CD14-positive monocyte (primary cell): ENCODE data around the gene SH3BP4. TPM values are rescaled to one million over a fixed set of nuclear protein-coding genes. Genes with fewer than 3 reads are reported as not detected.

Experiments used
- DNase-seq, 3 donors: peaks; one replicate each; pipeline ENCODE4 v3.0.0-alpha.2; 2011 to 2022
- H2AFZ ChIP-seq: 2 replicates; pipeline ENCODE4 v1.6.0; 2012; ENCODE audit warnings: mild to moderate bottlenecking, low read depth, low read length, inconsistent platforms; ENCODE audit not compliant: insufficient read depth, poor library complexity, severe bottlenecking
- H3K27ac ChIP-seq, 2 donors: 1 replicate in 1 of 2; 2 replicates in 1 of 2; pipeline ENCODE4 v1.5.1; 2012 to 2013; ENCODE audit warnings: low read length in 2 of 2, control low read depth in 1 of 2, inconsistent platforms in 1 of 2, low read depth in 1 of 2, mild to moderate bottlenecking in 1 of 2
- H3K27me3 ChIP-seq, 2 donors: one replicate each; pipeline versions ENCODE4 v1.6.0 to v1.6.1; 2011 to 2013; ENCODE audit warnings: low read length in 2 of 2; ENCODE audit not compliant: control insufficient read depth in 2 of 2, insufficient read depth in 2 of 2
- H3K36me3 ChIP-seq, 2 donors: replicated peaks in 1 of 2; 1 replicate in 1 of 2; 2 replicates in 1 of 2; pipeline versions ENCODE4 v1.5.1 to v1.6.1; 2012 to 2013; ENCODE audit warnings: low read length in 2 of 2, control low read depth in 1 of 2, inconsistent platforms in 1 of 2, mild to moderate bottlenecking in 1 of 2; ENCODE audit not compliant: insufficient read depth in 2 of 2, control insufficient read depth in 1 of 2
- H3K4me1 ChIP-seq, 2 donors: 1 replicate in 1 of 2; 2 replicates in 1 of 2; pipeline versions ENCODE4 v1.5.1 to v1.6.1; 2012 to 2013; ENCODE audit warnings: low read length in 2 of 2, control low read depth in 1 of 2, inconsistent platforms in 1 of 2, mild to moderate bottlenecking in 1 of 2, moderate library complexity in 1 of 2; ENCODE audit not compliant: insufficient read depth in 2 of 2, control insufficient read depth in 1 of 2
- H3K4me2 ChIP-seq: replicated peaks from 2 replicates; pipeline ENCODE3; 2012; ENCODE audit warnings: low read length, moderate library complexity, mild to moderate bottlenecking; ENCODE audit not compliant: poor library complexity, severe bottlenecking; ENCODE audit errors: extremely low read depth
- H3K4me3 ChIP-seq, 3 experiments: fragments of 200-600 bp in 1 of 3; sonication (generic) in 1 of 3; replicated peaks in 1 of 3; 1 replicate in 2 of 3; 2 replicates in 1 of 3; pipeline ENCODE4 v1.5.1; 2011 to 2013; ENCODE audit warnings: low read length in 3 of 3, mild to moderate bottlenecking in 3 of 3, control low read depth in 2 of 3, low read depth in 2 of 3, inconsistent platforms in 1 of 3, moderate library complexity in 1 of 3
- H3K79me2 ChIP-seq: 2 replicates; pipeline ENCODE4 v1.6.0; 2012; ENCODE audit warnings: mild to moderate bottlenecking, control low read depth, inconsistent platforms, low read length, moderate library complexity; ENCODE audit not compliant: insufficient read depth
- H3K9ac ChIP-seq: 2 replicates; pipeline ENCODE4 v1.6.0; 2017; ENCODE audit warnings: low read length, mild to moderate bottlenecking; ENCODE audit not compliant: insufficient read depth, poor library complexity, severe bottlenecking
- H3K9me3 ChIP-seq, 2 donors: replicated peaks in 1 of 2; 1 replicate in 1 of 2; 2 replicates in 1 of 2; pipeline versions ENCODE4 v1.5.1 to v1.6.1; 2012 to 2013; ENCODE audit warnings: low read length in 2 of 2, control low read depth in 1 of 2; ENCODE audit not compliant: control insufficient read depth in 1 of 2, insufficient read depth in 1 of 2
- H4K20me1 ChIP-seq: 2 replicates; pipeline ENCODE4 v1.6.0; 2012; ENCODE audit warnings: mild to moderate bottlenecking, low read length, control low read depth, moderate library complexity; ENCODE audit not compliant: insufficient read depth
- H3K27ac Mint-ChIP-seq, 7 donors: one replicate each; pipeline ENCODE4 v1.8.0; 2020; ENCODE audit warnings: mild to moderate bottlenecking in 7 of 7, mixed read lengths in 7 of 7, moderate library complexity in 6 of 7, inconsistent platforms in 2 of 7
- H3K27me3 Mint-ChIP-seq, 3 donors: one replicate each; pipeline ENCODE4 v1.8.0; 2021 to 2022; ENCODE audit warnings: low read depth in 3 of 3, mild to moderate bottlenecking in 3 of 3, mixed read lengths in 3 of 3, moderate library complexity in 3 of 3, inconsistent platforms in 1 of 3
- H3K36me3 Mint-ChIP-seq, 2 donors: one replicate each; pipeline ENCODE4 v1.8.0; 2020; ENCODE audit warnings: mixed read lengths in 2 of 2, inconsistent platforms in 1 of 2, mild to moderate bottlenecking in 1 of 2
- H3K4me1 Mint-ChIP-seq: one replicate; pipeline ENCODE4 v1.8.0; 2020; ENCODE audit warnings: mild to moderate bottlenecking, mixed read lengths
- H3K4me3 Mint-ChIP-seq, 2 donors: one replicate each; pipeline ENCODE4 v1.8.0; 2020; ENCODE audit warnings: mild to moderate bottlenecking in 2 of 2, mixed read lengths in 2 of 2, moderate library complexity in 1 of 2
- H3K9me3 Mint-ChIP-seq, 7 donors: one replicate each; pipeline ENCODE4 v1.8.0; 2020 to 2022; ENCODE audit warnings: mixed read lengths in 7 of 7, mild to moderate bottlenecking in 6 of 7, moderate library complexity in 6 of 7, inconsistent platforms in 2 of 7
- WGBS: methylation state at CpG from one replicate; pipeline ENCODE4 v1.1.5; 2013; ENCODE audit warnings: missing lambda C conversion rate; ENCODE audit not compliant: insufficient coverage; 5-methylcytosine and 5-hydroxymethylcytosine counted together
- intact Hi-C, 2 donors: fragments of 100-400 bp; cut with micrococcal nuclease; formaldehyde crosslinking; loops; one replicate each; pipeline versions ENCODE4 v1.15.0 to v1.15.1; 2023
- polyA plus RNA-seq, 3 donors: library from polyadenylated mRNA; depleted of rRNA in 1 of 3; unstranded in 2 of 3; stranded (reverse) in 1 of 3; fragments of 300-500 nt in 2 of 3; fragments of >200 nt in 1 of 3; fragmentation: Illumina TruSeq in 2 of 3; gene quantifications; 1 replicate in 2 of 3; 2 replicates in 1 of 3; pipeline ENCODE4 v1.2.3, GENCODE V29; 2012 to 2021
- TF ChIP-seq, protein P1 (sequence below): fragments of 200-600 bp; IDR thresholded peaks from one replicate; pipeline ENCODE4 v1.8.0; 2022; ENCODE audit warnings: antibody characterized with exemption, mild to moderate bottlenecking

Gene SH3BP4
- polyA plus RNA-seq, 3 donors = 0.66 to 1.6 (median 1.3) TPM

DNA sequence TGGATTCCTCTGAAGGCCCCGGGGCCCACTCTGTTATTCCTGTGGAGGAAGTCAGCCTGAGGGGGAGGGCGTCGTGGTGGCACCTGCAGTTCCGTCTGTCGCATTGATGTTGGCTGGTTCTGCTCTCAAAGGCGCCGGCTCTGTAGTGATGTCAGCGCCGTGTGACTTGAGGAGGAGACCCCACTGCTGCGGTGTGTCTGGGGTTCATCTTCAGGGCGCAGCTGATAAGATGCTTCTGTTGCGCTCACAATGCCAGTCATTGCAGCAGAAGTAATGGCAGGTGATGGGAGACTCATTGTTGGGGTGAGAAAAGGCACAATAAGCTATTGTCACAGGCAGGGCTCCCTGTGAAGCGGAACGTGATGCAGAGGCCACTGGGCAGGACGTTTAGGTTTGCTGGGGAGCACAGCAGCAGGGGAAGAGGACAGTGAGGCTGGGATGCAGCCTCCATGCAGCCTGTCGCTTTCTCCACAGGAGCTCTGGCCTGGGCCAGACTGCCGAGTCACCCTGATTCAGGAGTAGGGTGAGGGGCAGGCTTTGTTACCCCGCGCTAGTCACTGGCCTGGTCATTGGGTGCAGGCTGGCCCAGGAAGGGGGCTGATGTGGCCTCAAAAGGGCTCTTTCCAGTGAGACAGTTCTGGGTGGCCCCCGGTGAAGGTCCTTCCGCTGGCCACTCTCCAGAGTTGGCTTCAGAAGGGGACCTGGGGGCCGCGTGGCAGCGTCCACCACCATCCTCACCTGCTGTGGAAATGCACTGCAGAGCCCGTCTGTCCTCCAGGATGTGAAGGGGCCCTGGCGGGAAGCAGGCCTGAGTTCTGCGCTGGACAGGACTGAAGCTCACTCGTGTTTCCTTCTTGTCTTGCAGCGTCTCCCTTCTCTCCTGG is 42.9 kb downstream of the SH3BP4 start:
- TF ChIP-seq, protein P1, sequence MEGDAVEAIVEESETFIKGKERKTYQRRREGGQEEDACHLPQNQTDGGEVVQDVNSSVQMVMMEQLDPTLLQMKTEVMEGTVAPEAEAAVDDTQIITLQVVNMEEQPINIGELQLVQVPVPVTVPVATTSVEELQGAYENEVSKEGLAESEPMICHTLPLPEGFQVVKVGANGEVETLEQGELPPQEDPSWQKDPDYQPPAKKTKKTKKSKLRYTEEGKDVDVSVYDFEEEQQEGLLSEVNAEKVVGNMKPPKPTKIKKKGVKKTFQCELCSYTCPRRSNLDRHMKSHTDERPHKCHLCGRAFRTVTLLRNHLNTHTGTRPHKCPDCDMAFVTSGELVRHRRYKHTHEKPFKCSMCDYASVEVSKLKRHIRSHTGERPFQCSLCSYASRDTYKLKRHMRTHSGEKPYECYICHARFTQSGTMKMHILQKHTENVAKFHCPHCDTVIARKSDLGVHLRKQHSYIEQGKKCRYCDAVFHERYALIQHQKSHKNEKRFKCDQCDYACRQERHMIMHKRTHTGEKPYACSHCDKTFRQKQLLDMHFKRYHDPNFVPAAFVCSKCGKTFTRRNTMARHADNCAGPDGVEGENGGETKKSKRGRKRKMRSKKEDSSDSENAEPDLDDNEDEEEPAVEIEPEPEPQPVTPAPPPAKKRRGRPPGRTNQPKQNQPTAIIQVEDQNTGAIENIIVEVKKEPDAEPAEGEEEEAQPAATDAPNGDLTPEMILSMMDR = no peak
- Histone ChIP-seq H3K4me3 (peak overlapping the region in 1 of 3 experiments; percentile 42), H3K79me2 (no peaks in the 10 kb centered on the region), H3K27me3 (no peaks in the 10 kb centered on the region), H3K9ac (no peak overlapping the region), H3K4me2 (no peak overlapping the region), H3K9me3 (peaks cover 0 to 3% of the 10 kb centered on the region in 2 donors), H2AFZ (no peak overlapping the region), H4K20me1 (no peaks in the 10 kb centered on the region), H3K4me1 (peaks cover 43 to 49% of the 10 kb centered on the region in 2 donors), H3K36me3 (no peaks in the 10 kb centered on the region), H3K27ac (no peak overlapping the region)
- WGBS = 72% methylated on average over 27 of the region's 29 CpGs
- intact Hi-C loops = loop anchor here in 1 of 2 donors (5.0 kb wide), 1 partner anchor 63 kb away; no protein-coding TSS in a partner anchor
- peak in 1 of 3 donors; percentile 12 for DNase-seq
- Mint-ChIP-seq H3K27me3 (peaks cover 12 to 17% (median 15%) of the 10 kb centered on the region in 3 donors), H3K27ac (peak overlapping the region in 1 of 7 donors; percentile 74), H3K36me3 (peaks cover 8 to 10% of the 10 kb centered on the region in 2 donors), H3K4me3 (peak overlapping the region in 1 of 2 donors; percentile 77), H3K4me1 (peaks cover 61% of the 10 kb centered on the region), H3K9me3 (peaks cover 0 to 6% (median 2%) of the 10 kb centered on the region in 7 donors)

DNA sequence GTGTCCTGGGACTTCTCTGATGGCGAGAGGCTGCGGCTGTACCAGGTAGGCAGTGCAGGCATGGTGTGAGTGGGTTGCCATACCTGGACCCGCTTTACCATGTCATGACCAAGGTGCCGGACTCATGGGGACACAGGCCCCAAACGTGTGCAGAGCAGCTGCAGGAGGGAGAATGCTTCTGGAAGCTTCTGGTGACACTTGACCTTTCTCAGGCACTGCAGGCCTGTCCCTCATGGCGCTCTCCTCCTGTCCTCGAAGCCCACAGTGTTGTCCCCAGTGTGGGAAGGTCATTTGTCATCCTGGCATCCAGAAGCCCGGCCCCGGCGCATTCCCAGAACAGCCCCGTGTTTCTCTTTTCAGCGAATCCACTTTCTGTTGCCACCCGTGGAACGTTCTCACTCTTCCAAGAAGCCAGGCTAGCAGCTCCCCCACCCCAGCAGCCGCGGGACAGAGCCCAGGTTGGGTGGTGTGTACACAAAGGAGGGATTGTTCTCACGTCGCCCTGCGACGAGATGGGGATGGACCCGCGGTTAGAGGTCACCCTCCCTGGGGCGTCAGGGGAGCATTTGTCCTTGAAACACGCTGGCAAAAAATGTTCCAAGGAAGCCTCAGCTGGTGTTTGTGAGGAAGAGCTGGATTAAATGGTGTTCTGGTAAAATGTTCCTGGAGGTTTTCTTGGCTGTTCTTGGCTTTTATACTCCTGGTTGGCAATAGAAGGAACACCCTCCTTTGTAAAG is 43.7 kb downstream of the SH3BP4 start:
- H3K9ac ChIP-seq = no peak overlapping the region
- intact Hi-C loops = no loop called here
- Mint-ChIP-seq H3K36me3 (peaks cover 6% of the 10 kb centered on the region in 2 donors), H3K9me3 (peaks cover 0 to 4% (median under 1%) of the 10 kb centered on the region in 7 donors), H3K4me3 (peak overlapping the region in 1 of 2 donors; percentile 39), H3K27me3 (peaks cover 12 to 17% (median 17%) of the 10 kb centered on the region in 3 donors), H3K4me1 (peaks cover 62% of the 10 kb centered on the region), H3K27ac (no peak overlapping the region)
- H3K27ac ChIP-seq = no peak overlapping the region
- peaks cover 0 to 1% of the 10 kb centered on the region in 2 donors for H3K9me3 ChIP-seq
- no peaks in the 10 kb centered on the region for H3K36me3 ChIP-seq
- H3K4me1 ChIP-seq = peaks cover 43 to 49% of the 10 kb centered on the region in 2 donors
- H3K4me3 ChIP-seq = no peak overlapping the region
- H3K27me3 ChIP-seq = no peaks in the 10 kb centered on the region
- WGBS = 95% methylated on average over 12 of the region's 24 CpGs
- DNase-seq = no peak
- no peaks in the 10 kb centered on the region for H3K79me2 ChIP-seq
- H2AFZ ChIP-seq = no peak overlapping the region
- H3K4me2 ChIP-seq = no peak overlapping the region
- no peaks in the 10 kb centered on the region for H4K20me1 ChIP-seq
- TF ChIP-seq, protein P1 = no peak
